NCI-H2196 (cell line): ENCODE measurements around the gene LRP11.
"Not testable (repeated sequence)": the region's sequence is repeated elsewhere in the genome, so short reads cannot be mapped to it uniquely, and the experiment has no call there.

Source experiments
- DNase-seq: peaks from one replicate; lab custom pipeline; 2025; ENCODE audit not compliant: unreplicated experiment; lab: John Stamatoyannopoulos, UW

Gene LRP11

DNA sequence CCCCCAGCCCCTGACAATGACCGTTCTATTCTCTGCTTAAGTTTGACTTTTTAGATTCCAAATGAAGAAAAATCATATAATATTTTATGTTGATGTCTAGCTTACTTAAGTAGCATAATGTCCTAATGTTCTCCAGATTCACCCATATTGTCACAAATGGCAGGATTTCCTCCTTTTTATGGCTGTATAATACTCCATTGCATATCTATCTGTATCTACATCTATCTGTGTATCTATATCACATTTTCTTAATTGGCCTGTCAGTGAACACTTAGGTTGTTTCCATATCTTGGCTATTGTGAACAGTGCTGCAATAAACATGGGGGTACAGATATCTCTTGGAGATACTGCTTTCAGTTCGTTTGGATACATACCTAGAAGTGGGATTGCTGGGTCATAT lies 7.0 kb upstream of the LRP11 start:
- DNase-seq: no peak

DNA sequence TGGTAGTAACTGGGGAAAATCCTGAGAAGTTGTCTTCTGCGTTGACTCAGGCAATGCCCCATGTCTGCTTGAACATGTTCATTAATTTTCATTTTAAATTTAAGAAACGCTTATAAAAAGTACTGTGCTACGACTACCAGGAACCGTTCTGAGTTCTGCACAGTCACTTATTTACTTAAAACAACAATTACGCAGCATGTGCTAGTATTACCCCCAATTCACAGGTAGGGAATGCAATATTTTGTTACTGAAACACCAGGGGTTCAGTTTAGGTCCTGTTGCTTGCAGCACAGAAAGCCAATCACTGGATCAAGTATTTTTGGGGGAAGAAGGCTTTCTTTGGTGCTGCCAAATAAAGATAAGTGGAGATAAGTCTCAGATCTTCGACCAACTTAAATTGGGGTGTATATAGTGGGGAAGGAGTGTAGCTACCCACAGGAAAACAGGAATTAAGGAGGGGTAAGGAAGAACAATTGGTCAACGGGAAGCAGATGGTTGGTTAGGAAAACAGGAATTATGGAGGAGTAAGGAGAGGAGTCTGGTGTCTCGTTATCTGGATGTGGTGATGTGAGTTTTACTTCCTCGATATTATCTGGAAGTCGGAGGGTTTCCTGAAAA lies 5.2 kb upstream of the LRP11 start:
- DNase-seq: no peak

GRCh38 chr6:149867876-149868640 lies 3.9 kb upstream of the LRP11 start:
- DNase-seq: no peak

DNA sequence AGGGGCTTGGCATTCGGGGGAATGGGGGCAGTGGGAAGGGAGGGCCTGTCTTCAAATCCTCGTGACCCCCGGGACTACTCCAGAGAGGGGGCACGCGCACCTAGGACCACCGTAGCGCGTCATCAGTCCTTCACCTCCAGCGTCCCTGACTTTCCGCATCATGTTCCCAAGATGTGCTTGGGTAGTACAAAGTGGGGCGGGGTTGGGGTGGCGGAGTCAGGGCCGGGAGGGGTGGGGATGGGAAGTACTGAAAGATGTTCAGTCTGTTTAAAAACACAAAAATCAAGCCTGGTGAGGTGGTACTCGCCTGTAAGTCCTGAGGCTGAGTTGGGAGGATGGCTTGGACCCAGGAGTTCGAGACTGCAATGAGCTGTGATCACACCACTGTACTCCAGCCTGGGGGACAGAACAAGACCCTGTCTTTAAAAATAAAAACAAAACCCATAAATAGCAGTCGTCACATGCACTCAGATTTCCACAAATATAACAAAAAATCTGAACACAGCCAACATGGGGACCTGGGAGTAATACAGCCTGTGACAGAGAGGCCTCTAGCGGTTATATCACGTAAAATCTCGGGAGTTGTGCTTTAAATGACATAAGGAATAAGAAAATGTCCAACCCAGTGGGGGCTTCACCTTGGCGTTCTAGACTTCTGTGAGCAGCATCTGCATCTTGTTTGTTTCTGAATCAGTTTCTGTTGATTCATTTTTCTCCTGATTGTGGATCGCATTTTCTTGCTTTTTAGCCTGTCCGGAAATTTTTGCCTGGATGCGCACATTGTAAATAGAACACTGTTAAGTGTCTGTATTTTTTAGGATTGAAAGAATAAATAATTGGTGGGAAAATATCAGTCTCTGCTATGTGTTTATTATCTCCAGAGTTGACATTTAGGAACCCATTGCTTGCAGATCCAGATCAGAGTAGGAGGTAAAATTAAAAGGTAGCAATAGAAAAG lies 698 bp upstream of the LRP11 start:
- DNase-seq: peak; percentile 68

GRCh38 chr6:149862922-149863697 lies 1.0 kb downstream of the LRP11 start:
- DNase-seq: peak; percentile 72

DNA sequence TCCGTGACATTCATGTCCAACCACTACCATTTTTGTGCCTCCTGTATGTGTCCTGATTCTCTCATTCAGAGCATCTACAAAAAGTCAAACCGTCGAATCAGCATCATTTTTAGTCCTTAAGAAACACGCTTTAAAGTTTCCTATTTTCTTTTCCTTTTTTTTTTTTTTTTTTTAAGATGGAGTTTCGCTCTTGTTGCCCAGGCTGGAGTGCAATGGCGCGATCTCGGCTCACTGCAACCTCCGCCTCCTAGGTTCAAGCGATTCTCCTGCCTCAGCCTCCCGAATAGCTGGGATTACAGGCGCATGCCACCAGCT lies 1.8 kb downstream of the LRP11 start:
- DNase-seq: not testable (repeated sequence)

DNA sequence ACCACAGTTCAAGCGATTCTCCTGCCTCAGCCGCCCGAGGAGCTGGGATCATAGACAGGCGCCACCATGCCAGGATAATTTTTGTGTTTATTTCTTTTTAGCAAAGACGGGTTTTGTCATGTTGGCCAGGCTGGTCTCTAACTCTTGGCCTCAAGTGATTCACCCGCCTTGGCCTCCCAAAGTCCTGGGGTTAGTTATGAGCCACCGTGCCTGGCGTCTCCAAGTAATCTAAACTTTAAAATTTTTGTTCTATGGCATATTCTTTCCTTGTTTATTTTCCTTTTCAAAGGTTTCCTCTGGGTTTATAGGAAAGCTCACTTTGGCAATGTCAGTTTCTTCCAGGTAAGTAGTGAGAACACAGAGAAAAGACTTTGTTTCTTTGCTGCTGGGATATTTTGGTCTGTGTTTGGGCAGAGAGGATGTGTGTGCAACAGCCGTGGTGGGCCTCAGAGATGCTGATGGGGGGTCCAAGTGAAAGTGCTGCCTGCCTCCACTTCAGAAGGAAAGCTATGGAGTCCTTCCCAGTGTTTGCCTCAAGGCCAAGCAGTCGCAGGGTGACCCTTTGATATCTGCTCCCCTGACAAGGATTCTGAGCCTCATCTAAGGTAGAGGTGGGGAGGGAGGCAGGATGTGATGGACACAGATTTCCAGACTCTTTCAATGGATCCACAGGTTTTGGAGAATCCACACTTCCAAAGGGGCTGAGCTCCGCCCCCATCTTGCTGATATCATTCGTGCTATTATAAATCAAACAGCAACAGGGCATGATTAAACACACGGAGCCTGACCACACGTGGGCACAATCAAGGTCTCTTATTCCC lies 2.3 kb downstream of the LRP11 start:
- no peak for DNase-seq

DNA sequence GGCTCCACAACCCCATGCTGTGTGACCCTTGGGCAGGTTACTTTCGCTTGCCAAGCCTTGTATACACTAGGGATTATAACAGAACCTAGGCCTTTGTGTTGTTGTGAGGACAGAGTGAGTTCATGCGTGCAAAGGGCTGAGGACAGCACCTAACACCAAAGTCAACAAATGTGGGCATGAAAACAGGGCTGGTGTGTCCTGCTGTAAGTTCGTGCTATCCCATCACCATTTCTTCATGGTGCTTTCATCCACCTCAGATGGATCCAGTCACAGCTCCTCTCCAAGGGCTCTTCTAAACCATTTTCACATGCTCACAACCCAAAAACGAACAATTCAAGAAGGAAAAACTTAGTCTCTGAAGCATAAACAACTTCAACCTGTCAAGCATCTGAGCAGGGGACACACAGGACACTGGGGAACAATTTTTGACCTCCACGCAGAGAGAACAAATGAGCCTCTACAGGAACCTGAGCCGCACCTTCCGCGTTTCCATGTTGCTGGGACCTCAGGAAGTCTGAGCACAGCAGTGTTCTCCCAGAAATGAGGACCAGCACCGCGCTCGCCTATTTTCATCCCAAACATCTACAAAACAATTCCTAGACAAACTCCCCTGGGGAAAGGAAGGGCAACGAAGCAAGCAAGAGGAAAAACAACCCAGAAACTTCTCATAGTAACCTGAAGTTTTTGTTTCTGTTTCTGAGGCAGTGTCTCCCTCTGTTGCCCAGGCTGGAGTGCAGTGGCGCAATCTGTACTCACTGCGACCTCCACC lies 3.1 kb downstream of the LRP11 start:
- DNase-seq: no peak

GRCh38 chr6:149860513-149860833 lies 3.7 kb downstream of the LRP11 start:
- no peak for DNase-seq

- no peak for DNase-seq
Measured at GRCh38 chr6:149859938-149860337, 4.2 kb downstream of the LRP11 start.

- no peak for DNase-seq
Measured at GRCh38 chr6:149859368-149859767, 4.8 kb downstream of the LRP11 start.

GRCh38 chr6:149857541-149857940 lies 6.6 kb downstream of the LRP11 start:
- DNase-seq: no peak

GRCh38 chr6:149856256-149856994 lies 7.7 kb downstream of the LRP11 start:
- DNase-seq: no peak

DNA sequence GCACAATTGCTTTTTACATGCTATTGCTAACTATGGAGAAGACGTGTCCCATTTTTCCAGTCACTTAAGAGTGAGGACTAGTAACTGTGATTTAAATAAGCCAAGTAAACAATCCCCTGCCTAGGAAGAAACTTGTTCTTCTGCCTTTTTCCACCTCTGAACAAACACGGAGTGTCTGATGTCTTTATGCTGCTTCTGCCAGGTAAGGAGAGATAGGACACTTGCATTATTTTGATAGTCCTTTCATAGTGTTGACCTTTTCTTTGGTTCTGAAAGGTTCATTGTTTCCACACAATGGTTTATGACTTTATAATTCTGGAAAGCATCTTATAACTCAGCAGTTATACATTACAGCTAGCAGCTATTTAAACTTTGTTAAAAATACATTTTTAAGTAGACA lies 8.4 kb downstream of the LRP11 start:
- no peak for DNase-seq

DNA sequence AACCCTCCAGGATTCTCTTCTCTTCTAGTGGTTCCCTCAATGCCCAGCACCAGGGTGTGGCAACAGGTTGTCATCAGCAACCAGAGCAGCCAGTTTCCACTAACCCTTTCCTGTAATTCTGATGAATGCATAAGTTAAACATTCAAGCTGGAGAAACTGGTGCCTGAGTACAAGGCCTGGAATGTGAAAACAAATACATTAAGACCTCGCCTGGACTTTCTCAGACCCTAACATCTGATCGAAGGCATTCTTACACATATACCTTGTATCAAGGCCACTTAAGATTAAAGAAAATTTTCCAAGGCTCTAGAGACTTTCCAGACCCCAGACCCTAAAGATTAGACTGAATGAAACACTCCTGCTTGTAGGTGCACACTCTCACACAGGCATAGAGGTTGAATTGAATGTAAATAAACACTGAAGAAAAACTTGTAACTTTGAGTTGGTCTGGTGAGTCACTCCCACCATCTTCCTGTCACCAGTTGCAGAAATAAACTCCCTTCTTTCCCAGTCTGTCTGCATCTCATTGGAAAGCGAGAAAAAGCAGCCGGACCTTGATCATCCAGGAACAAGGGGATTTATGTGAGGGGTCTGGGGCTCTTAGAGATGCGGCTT lies 9.0 kb downstream of the LRP11 start:
- DNase-seq: no peak

- DNase-seq: no peak
Measured at GRCh38 chr6:149854532-149854931, 9.6 kb downstream of the LRP11 start.

DNA sequence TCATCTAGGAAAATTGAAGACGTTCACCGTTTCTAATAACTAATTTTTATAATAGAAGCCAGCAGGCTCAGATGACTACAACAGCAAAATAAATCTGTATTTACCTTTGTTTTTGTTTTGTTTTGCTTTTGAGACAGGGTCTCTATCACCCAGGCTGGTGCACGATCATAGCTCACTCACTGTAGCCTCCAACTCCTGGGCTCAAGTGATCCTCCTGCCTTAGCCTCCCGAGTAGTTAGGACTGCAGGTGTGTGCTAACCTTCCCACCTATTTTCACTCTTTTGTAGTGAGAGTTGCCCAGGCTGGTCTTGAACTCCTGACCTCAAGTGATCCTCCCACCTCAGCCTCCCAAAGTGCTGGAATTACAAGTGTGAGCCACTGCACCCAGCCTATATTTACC lies 10.1 kb downstream of the LRP11 start:
- not testable (repeated sequence) for DNase-seq

DNA sequence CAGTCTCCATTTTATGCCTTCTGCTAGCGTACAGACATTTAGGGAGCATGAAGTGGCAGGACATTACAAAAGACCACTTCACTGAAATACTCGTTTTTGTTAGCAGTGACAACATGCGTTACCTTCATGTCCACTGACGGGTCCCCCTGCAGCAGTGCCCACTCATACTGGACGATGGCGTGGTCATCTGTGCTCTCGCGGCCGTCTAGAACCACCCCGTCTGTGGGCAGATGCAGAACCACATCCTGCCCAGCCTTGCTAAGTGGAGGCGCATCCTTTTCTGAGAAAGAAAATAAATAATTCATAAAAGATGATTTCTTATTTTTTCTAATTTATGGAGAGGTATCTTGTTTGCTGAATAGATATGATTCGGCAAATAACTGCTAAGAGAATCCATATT lies 11.3 kb downstream of the LRP11 start:
- no peak for DNase-seq

- peak; percentile 41 for DNase-seq
Measured at GRCh38 chr6:149852180-149852579, 12.0 kb downstream of the LRP11 start.
